Keratinocyte (primary cell): ENCODE results near the gene ATP5F1E.

Experiments used
- CTCF ChIP-seq, 3 experiments: IDR thresholded peaks in 1 of 3; conservative IDR thresholded peaks in 1 of 3; optimal IDR thresholded peaks in 1 of 3; 2 replicates in 2 of 3; 3 replicates in 1 of 3; pipeline versions ENCODE3 to v1.5.1; 2011; ENCODE audit warnings: low read length in 3 of 3, mild to moderate bottlenecking in 3 of 3, moderate library complexity in 2 of 3, control low read depth in 1 of 3, inconsistent platforms in 1 of 3; ENCODE audit not compliant: insufficient read depth in 2 of 3; ENCODE audit errors: extremely low read depth in 1 of 3
- EZH2 ChIP-seq: IDR thresholded peaks from one replicate; pipeline ENCODE4 v1.6.1; 2012; ENCODE audit warnings: inconsistent platforms, mild to moderate bottlenecking, low read length, moderate library complexity

GRCh38 chr20:59003836-59004492 lies 28.2 kb downstream of the ATP5F1E start:
- TF ChIP-seq CTCF (optimal IDR thresholded peaks at IDR 0.05 in 1 of 3, IDR thresholded peaks at IDR 0.05 in 1 of 3, conservative IDR thresholded peaks at IDR 0.05 in 1 of 3; ENCODE audit: extremely low read depth in 1 of 3, insufficient read depth in 2 of 3, low read length in 3 of 3) (no peak), EZH2 (no peak)
